CD4-positive, alpha-beta T cell (primary cell): ENCODE measurements around the gene SLMAP. TPM values are rescaled to one million over a fixed set of nuclear protein-coding genes. Genes with fewer than 3 reads are reported as not detected.

Experiments used
- ATAC-seq: fragments of 200-7000 bp; cut with Tn5 transposase; one replicate; pipeline ENCODE4 v1.10.0; 2022; ENCODE audit warnings: mild to moderate bottlenecking; ENCODE audit not compliant: poor library complexity
- CTCF ChIA-PET: fragments of 350-600 bp; sonication (Branson Sonifier 250); formaldehyde crosslinking; loops from one replicate; lab custom pipeline; 2021; ENCODE audit warnings: antibody characterized with exemption, inconsistent platforms; lab: Charles Lee
- POLR2A ChIA-PET: fragments of 350-600 bp; sonication (Branson Sonifier 250); formaldehyde crosslinking; loops from one replicate; lab custom pipeline; 2021; ENCODE audit warnings: antibody characterized with exemption, inconsistent platforms; lab: Charles Lee
- DNase-seq, 14 experiments: peaks; one replicate each; pipeline ENCODE4 v3.0.0-alpha.2; 2013 to 2020; ENCODE audit warnings: mixed read lengths in 2 of 14
- H3K27ac ChIP-seq, 2 donors: one replicate each; pipeline versions ENCODE4 v1.5.1 to v1.7.0; 2013; ENCODE audit warnings: low read length in 2 of 2, low read depth in 1 of 2, mild to moderate bottlenecking in 1 of 2
- H3K27me3 ChIP-seq, 2 experiments: 1 replicate in 1 of 2; 2 replicates in 1 of 2; pipeline versions ENCODE4 v1.6.1 to v1.7.0; 2013; ENCODE audit warnings: low read length in 2 of 2, control low read depth in 1 of 2, mild to moderate bottlenecking in 1 of 2, moderate library complexity in 1 of 2; ENCODE audit not compliant: insufficient read depth in 2 of 2, control insufficient read depth in 1 of 2
- H3K36me3 ChIP-seq: one replicate; pipeline ENCODE4 v1.6.1; 2013; ENCODE audit warnings: low read length, control low read depth; ENCODE audit not compliant: insufficient read depth
- H3K4me1 ChIP-seq: one replicate; pipeline ENCODE4 v1.6.1; 2013; ENCODE audit warnings: low read length, control low read depth; ENCODE audit not compliant: insufficient read depth
- H3K4me3 ChIP-seq: one replicate; pipeline ENCODE4 v1.5.1; 2013; ENCODE audit warnings: mild to moderate bottlenecking, low read length, moderate library complexity
- H3K9me3 ChIP-seq, 2 experiments: 1 replicate in 1 of 2; 2 replicates in 1 of 2; pipeline versions ENCODE4 v1.6.1 to v1.7.0; 2013; ENCODE audit warnings: low read length in 2 of 2, mild to moderate bottlenecking in 2 of 2, control low read depth in 1 of 2, moderate library complexity in 1 of 2; ENCODE audit not compliant: control insufficient read depth in 1 of 2, insufficient read depth in 1 of 2
- H3K27ac Mint-ChIP-seq: one replicate; pipeline ENCODE4 v1.8.0; 2020; ENCODE audit warnings: mixed read lengths
- H3K27me3 Mint-ChIP-seq: one replicate; pipeline ENCODE4 v1.8.0; 2021; ENCODE audit warnings: mixed read lengths
- H3K36me3 Mint-ChIP-seq: one replicate; pipeline ENCODE4 v1.8.0; 2021; ENCODE audit warnings: low read depth, mixed read lengths
- H3K4me1 Mint-ChIP-seq: one replicate; pipeline ENCODE4 v1.8.0; 2021; ENCODE audit warnings: low read depth, mixed read lengths
- H3K4me3 Mint-ChIP-seq: one replicate; pipeline ENCODE4 v1.8.0; 2020; ENCODE audit warnings: mild to moderate bottlenecking, mixed read lengths
- H3K9me3 Mint-ChIP-seq: one replicate; pipeline ENCODE4 v1.8.0; 2020; ENCODE audit warnings: mixed read lengths
- CTCF ChIP-seq: fragments of 200-600 bp; IDR thresholded peaks from one replicate; pipeline ENCODE4 v1.8.0; 2022; ENCODE audit warnings: antibody characterized with exemption, mild to moderate bottlenecking
- intact Hi-C, 2 experiments: fragments of 100-400 bp; cut with DNase I in 1 of 2; cut with micrococcal nuclease in 1 of 2; formaldehyde crosslinking; loops; one replicate each; pipeline versions ENCODE4 v1.15.1 to v1.9.0; 2023 to 2025; cut with DNase I, micrococcal nuclease
- total RNA-seq, 174 experiments: library from RNA in 2 of 174; stranded (reverse) in 2 of 174; gene quantifications; one replicate each; pipeline ENCODE4 v1.2.3 and lab custom pipeline; 2021 to 2026

SLMAP gene
- total RNA-seq, 2 experiments from 2014 or later = 51.3 to 52.2 TPM

GRCh38 chr3:57837686-57838085 lies 81.6 kb downstream of the SLMAP start:
- CTCF ChIA-PET = no interaction called here
- POLR2A ChIA-PET = interaction anchor here (1.6 kb wide), 1 partner anchor 11 kb away, joined by 4 read pairs; no protein-coding TSS in a partner anchor

GRCh38 chr3:57838627-57839026 lies 82.5 kb downstream of the SLMAP start:
- no peak overlapping the region for H3K27ac Mint-ChIP-seq
- no peaks in the 10 kb centered on the region for H3K9me3 Mint-ChIP-seq
- CTCF ChIA-PET = no interaction called here
- TF ChIP-seq CTCF = no peak
- ATAC-seq (no peak), DNase-seq (no peak)
- no peaks in the 10 kb centered on the region for H3K27me3 ChIP-seq
- no peaks in the 10 kb centered on the region for H3K4me1 ChIP-seq
- no peaks in the 10 kb centered on the region for H3K36me3 ChIP-seq
- no peak overlapping the region for H3K27ac ChIP-seq
- H3K9me3 ChIP-seq = no peaks in the 10 kb centered on the region
- H3K36me3 Mint-ChIP-seq = peaks cover 5% of the 10 kb centered on the region
- POLR2A ChIA-PET = no interaction called here
- H3K27me3 Mint-ChIP-seq = no peaks in the 10 kb centered on the region
- no peak overlapping the region for H3K4me3 ChIP-seq
- H3K4me1 Mint-ChIP-seq = peaks cover 6% of the 10 kb centered on the region
- H3K4me3 Mint-ChIP-seq = no peak overlapping the region
- intact Hi-C loops = no loop called here

More at GRCh38 chr3:57837686-57838085, 81.6 kb downstream of the SLMAP start:
- DNase-seq (no peak), ATAC-seq (no peak)
- no peaks in the 10 kb centered on the region for H3K9me3 Mint-ChIP-seq
- intact Hi-C loops = no loop called here
- Histone ChIP-seq H3K9me3 (no peaks in the 10 kb centered on the region), H3K36me3 (peaks cover 4% of the 10 kb centered on the region), H3K4me3 (no peak overlapping the region), H3K27ac (no peak overlapping the region), H3K4me1 (no peaks in the 10 kb centered on the region), H3K27me3 (no peaks in the 10 kb centered on the region)
- no peak overlapping the region for H3K4me3 Mint-ChIP-seq
- H3K4me1 Mint-ChIP-seq = peaks cover 6% of the 10 kb centered on the region
- H3K27ac Mint-ChIP-seq = no peak overlapping the region
- no peak for TF ChIP-seq CTCF
- H3K27me3 Mint-ChIP-seq = no peaks in the 10 kb centered on the region
- peaks cover 8% of the 10 kb centered on the region for H3K36me3 Mint-ChIP-seq

- DNase-seq = no peak
- Histone ChIP-seq H3K36me3 (no peaks in the 10 kb centered on the region), H3K9me3 (no peaks in the 10 kb centered on the region), H3K4me3 (no peak overlapping the region), H3K27ac (no peak overlapping the region), H3K27me3 (no peaks in the 10 kb centered on the region), H3K4me1 (no peaks in the 10 kb centered on the region)
- no peak for ATAC-seq
- no peak overlapping the region for H3K4me3 Mint-ChIP-seq
- CTCF ChIA-PET = no interaction called here
- H3K27ac Mint-ChIP-seq = no peak overlapping the region
- H3K9me3 Mint-ChIP-seq = no peaks in the 10 kb centered on the region
- POLR2A ChIA-PET = no interaction called here
- no peaks in the 10 kb centered on the region for H3K27me3 Mint-ChIP-seq
- no peak for TF ChIP-seq CTCF
- intact Hi-C loops = no loop called here
- H3K4me1 Mint-ChIP-seq = peaks cover 6% of the 10 kb centered on the region
- peaks cover 12% of the 10 kb centered on the region for H3K36me3 Mint-ChIP-seq
Measured at GRCh38 chr3:57840473-57840872, 84.4 kb downstream of the SLMAP start.
